IPS DF 19.7 (cell line): Measurements from ENCODE around the gene C10orf71.

Experiments
- DNase-seq: peaks from one replicate; pipeline ENCODE4 v3.0.0-alpha.2; 2013; ENCODE audit warnings: low read depth, low spot score

Gene C10orf71

GRCh38 chr10:49298983-49299815, at the start of gene C10orf71:
C10orf71 (plus strand) TSS chr10:49299170; CDS start chr10:49322546, 23,376 bp downstream.
- DNase-seq, result no peak

GRCh38 chr10:49252313-49253034, 46.5 kb upstream of the C10orf71 start:
- no peak for DNase-seq

GRCh38 chr10:49253340-49253906, 45.5 kb upstream of the C10orf71 start:
- no peak for DNase-seq

- DNase-seq, result no peak
These were observed 44.8 kb upstream of the C10orf71 start for GRCh38 chr10:49254150-49254549.

GRCh38 chr10:49254556-49255318, 44.2 kb upstream of the C10orf71 start:
- no peak for DNase-seq

- DNase-seq, result no peak
These were observed 43.1 kb upstream of the C10orf71 start for GRCh38 chr10:49255883-49256282.

- DNase-seq, result no peak
These were observed 41.8 kb upstream of the C10orf71 start for GRCh38 chr10:49257154-49257553.

GRCh38 chr10:49257626-49258349, 41.2 kb upstream of the C10orf71 start:
- DNase-seq, result no peak

- no peak for DNase-seq
These were observed 40.7 kb upstream of the C10orf71 start for GRCh38 chr10:49258350-49258683.

GRCh38 chr10:49260644-49261296, 38.2 kb upstream of the C10orf71 start:
- no peak for DNase-seq

- no peak for DNase-seq
These were observed 35.4 kb upstream of the C10orf71 start for GRCh38 chr10:49263591-49263990.

- DNase-seq, result no peak
These were observed 34.7 kb upstream of the C10orf71 start for GRCh38 chr10:49264177-49264677.

GRCh38 chr10:49265885-49266284, 33.1 kb upstream of the C10orf71 start:
- DNase-seq, result no peak

- no peak for DNase-seq
These were observed 30.8 kb upstream of the C10orf71 start for GRCh38 chr10:49268185-49268584.

- DNase-seq, result no peak
These were observed 29.4 kb upstream of the C10orf71 start for GRCh38 chr10:49269523-49269922.

- DNase-seq, result no peak
These were observed 28.4 kb upstream of the C10orf71 start for GRCh38 chr10:49270565-49270964.

- no peak for DNase-seq
These were observed 27.6 kb upstream of the C10orf71 start for GRCh38 chr10:49271346-49271745.

GRCh38 chr10:49272251-49273081, 26.5 kb upstream of the C10orf71 start:
- DNase-seq, result no peak

- DNase-seq, result no peak
These were observed 25.9 kb upstream of the C10orf71 start for GRCh38 chr10:49273082-49273465.

GRCh38 chr10:49273626-49274025, 25.3 kb upstream of the C10orf71 start:
- no peak for DNase-seq
